HEK293 (cell line): ENCODE measurements around the gene CACNA1H.

Experiments
- CTCF ChIA-PET: fragments of 350-600 bp; formaldehyde crosslinking; extraction: SDS; loops from one replicate; lab custom pipeline; 2021; ENCODE audit warnings: antibody characterized with exemption; lab: Yijun Ruan, JAX
- POLR2A ChIA-PET: fragments of 300-600 bp; formaldehyde crosslinking; extraction: SDS; loops from one replicate; lab custom pipeline; 2020; ENCODE audit warnings: antibody characterized with exemption, inconsistent platforms; lab: Yijun Ruan, JAX
- H3K27ac ChIP-seq: fragments of 200-500 bp; sonication (Bioruptor generic); 2 replicates; pipeline ENCODE4 v1.5.1; 2014; ENCODE audit warnings: low read depth, low read length, control low read depth, inconsistent platforms; ENCODE audit errors: extremely low read depth
- H3K36me3 ChIP-seq, 2 experiments: fragments of 200-500 bp in 1 of 2; sonication (Bioruptor generic) in 1 of 2; 1 replicate in 1 of 2; 2 replicates in 1 of 2; pipeline ENCODE4 v1.5.1; 2014 to 2017; ENCODE audit warnings: inconsistent platforms in 2 of 2, low read length in 2 of 2; ENCODE audit not compliant: control insufficient read depth in 2 of 2, insufficient read depth in 1 of 2
- H3K4me1 ChIP-seq: fragments of 200-500 bp; sonication (Bioruptor generic); 2 replicates; pipeline ENCODE4 v1.5.1; 2014; ENCODE audit warnings: mild to moderate bottlenecking, low read length, inconsistent platforms; ENCODE audit not compliant: control insufficient read depth, insufficient read depth
- H3K4me3 ChIP-seq: 2 replicates; pipeline ENCODE4 v1.5.1; 2011; ENCODE audit warnings: low read depth, mild to moderate bottlenecking, control low read depth, low read length, moderate library complexity
- H3K9me3 ChIP-seq: fragments of 200-500 bp; sonication (Bioruptor generic); 2 replicates; pipeline ENCODE4 v1.5.1; 2014; ENCODE audit warnings: low read depth, low read length, inconsistent platforms; ENCODE audit not compliant: control insufficient read depth, insufficient read depth
- GLIS1 ChIP-seq: fragments of 450-650 bp; formaldehyde crosslinking; IDR thresholded peaks from 2 replicates; pipeline ENCODE4 v1.5.1; 2016; ENCODE audit warnings: missing biosample characterization, missing genetic modification characterization
- GLIS2 ChIP-seq: fragments of 450-650 bp; formaldehyde crosslinking; IDR thresholded peaks from 2 replicates; pipeline ENCODE4 v1.5.1; 2016; ENCODE audit warnings: missing biosample characterization, missing genetic modification characterization
- KLF1 ChIP-seq: fragments of 450-650 bp; formaldehyde crosslinking; IDR thresholded peaks from 2 replicates; pipeline ENCODE4 v1.5.1; 2016; ENCODE audit warnings: missing biosample characterization, missing genetic modification characterization
- KLF10 ChIP-seq: fragments of 450-650 bp; IDR thresholded peaks from 2 replicates; pipeline ENCODE4 v1.5.1; 2018; ENCODE audit warnings: missing biosample characterization, mild to moderate bottlenecking, missing genetic modification characterization
- KLF9 ChIP-seq: fragments of 450-650 bp; formaldehyde crosslinking; IDR thresholded peaks from 2 replicates; pipeline ENCODE4 v1.5.1; 2016; ENCODE audit warnings: missing biosample characterization, missing genetic modification characterization, low read depth
- OSR2 ChIP-seq: fragments of 450-650 bp; formaldehyde crosslinking; IDR thresholded peaks from 2 replicates; pipeline ENCODE4 v1.5.1; 2016; ENCODE audit warnings: missing biosample characterization, missing genetic modification characterization
- SCRT1 ChIP-seq: fragments of 450-650 bp; formaldehyde crosslinking; IDR thresholded peaks from 2 replicates; pipeline ENCODE4 v1.5.1; 2016; ENCODE audit warnings: missing biosample characterization, missing genetic modification characterization, borderline replicate concordance
- SP2 ChIP-seq: fragments of 450-650 bp; formaldehyde crosslinking; IDR thresholded peaks from 2 replicates; pipeline ENCODE4 v1.5.1; 2016; ENCODE audit warnings: missing biosample characterization, missing genetic modification characterization
- ZFP41 ChIP-seq: fragments of 450-650 bp; formaldehyde crosslinking; IDR thresholded peaks from 2 replicates; pipeline ENCODE4 v1.5.1; 2016; ENCODE audit warnings: missing biosample characterization, missing genetic modification characterization, borderline replicate concordance
- ZFP69B ChIP-seq: fragments of 450-650 bp; formaldehyde crosslinking; IDR thresholded peaks from 2 replicates; pipeline ENCODE4 v1.5.1; 2016; ENCODE audit warnings: missing biosample characterization, missing genetic modification characterization
- ZIC2 ChIP-seq: fragments of 450-650 bp; formaldehyde crosslinking; IDR thresholded peaks from 2 replicates; pipeline ENCODE4 v1.5.1; 2016; ENCODE audit warnings: missing biosample characterization, missing genetic modification characterization
- ZNF16 ChIP-seq: fragments of 450-650 bp; formaldehyde crosslinking; IDR thresholded peaks from 2 replicates; pipeline ENCODE4 v1.5.1; 2016; ENCODE audit warnings: low read depth, missing biosample characterization, missing genetic modification characterization
- ZNF341 ChIP-seq: fragments of 450-650 bp; formaldehyde crosslinking; IDR thresholded peaks from 2 replicates; pipeline ENCODE4; 2016; ENCODE audit warnings: low read depth, missing biosample characterization, missing genetic modification characterization
- ZNF366 ChIP-seq: fragments of 450-650 bp; formaldehyde crosslinking; conservative IDR thresholded peaks from 2 replicates; pipeline ENCODE4 v1.5.1; 2016; ENCODE audit warnings: missing biosample characterization, missing genetic modification characterization
- ZNF433 ChIP-seq: fragments of 450-650 bp; formaldehyde crosslinking; IDR thresholded peaks from 2 replicates; pipeline ENCODE4 v1.5.1; 2016; ENCODE audit warnings: missing biosample characterization, missing genetic modification characterization, low read depth
- ZNF571 ChIP-seq: fragments of 450-650 bp; formaldehyde crosslinking; IDR thresholded peaks from 2 replicates; pipeline ENCODE4 v1.5.0; 2017; ENCODE audit warnings: missing biosample characterization, missing genetic modification characterization
- ZNF654 ChIP-seq: fragments of 450-650 bp; formaldehyde crosslinking; IDR thresholded peaks from 2 replicates; pipeline ENCODE4 v1.5.1; 2016; ENCODE audit warnings: low read depth, missing biosample characterization, missing genetic modification characterization
- TF ChIP-seq, protein P1 (sequence below): fragments of 450-650 bp; formaldehyde crosslinking; IDR thresholded peaks from 2 replicates; pipeline ENCODE4 v1.5.1; 2016; ENCODE audit warnings: missing biosample characterization, missing genetic modification characterization
- TF ChIP-seq, protein P2 (sequence below): fragments of 450-650 bp; formaldehyde crosslinking; IDR thresholded peaks from 2 replicates; pipeline ENCODE4 v1.5.1; 2016; ENCODE audit warnings: missing biosample characterization, missing genetic modification characterization
- TF ChIP-seq, protein P3 (sequence below): fragments of 450-650 bp; formaldehyde crosslinking; IDR thresholded peaks from 2 replicates; pipeline ENCODE4 v1.5.1; 2016; ENCODE audit warnings: missing biosample characterization, missing genetic modification characterization
- TF ChIP-seq, protein P4 (sequence below): fragments of 450-650 bp; formaldehyde crosslinking; IDR thresholded peaks from 2 replicates; pipeline ENCODE4 v1.5.1; 2017; ENCODE audit warnings: missing biosample characterization, missing genetic modification characterization

Gene CACNA1H

DNA sequence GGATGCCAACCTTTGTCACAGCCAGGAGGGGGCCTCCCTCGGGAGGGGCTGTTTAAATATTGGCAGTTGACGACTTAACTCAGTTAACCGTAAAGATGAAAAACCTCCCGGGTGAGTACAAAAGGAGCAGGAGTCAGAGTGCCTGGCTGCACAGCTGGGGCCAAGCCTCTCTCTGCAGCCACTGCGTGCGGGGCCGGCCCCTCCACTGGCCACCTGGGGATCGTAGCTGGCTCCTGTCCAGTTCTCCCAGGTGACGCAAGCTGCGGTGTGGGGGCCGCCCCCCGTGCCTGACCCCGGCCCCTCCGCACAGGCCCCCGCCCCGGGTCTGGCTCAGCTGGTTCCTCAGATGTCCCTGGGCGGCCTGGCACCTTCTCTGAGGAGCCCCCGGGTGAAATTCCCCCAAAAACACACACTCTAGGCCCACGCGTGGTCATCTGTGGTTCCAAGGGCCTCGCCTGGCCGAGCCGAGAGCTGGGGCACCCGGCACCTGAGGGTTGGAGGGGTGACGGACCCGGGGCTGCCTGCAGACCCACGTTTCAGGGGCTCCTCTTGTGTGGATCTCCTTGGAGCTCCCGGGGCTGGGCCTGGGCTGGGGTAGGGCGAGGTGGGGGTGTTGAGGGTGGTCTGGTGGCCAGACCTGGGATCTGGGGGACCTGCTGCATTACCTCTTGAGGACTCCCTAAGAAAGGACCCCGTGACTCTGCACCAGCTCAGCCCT lies 7.4 kb upstream of the CACNA1H start:
- no peaks in the 10 kb centered on the region for H3K36me3 ChIP-seq
- ChIA-PET POLR2A (interaction anchor here (0.5 kb wide), 1 partner anchor 793 kb away, joined by 5 read pairs; the partner anchor contains the start of gene AXIN1), CTCF (interaction anchor here (1.1 kb wide), 1 partner anchor 36 kb away, joined by 3 read pairs; no protein-coding TSS in a partner anchor)
- H3K4me1 ChIP-seq = no peaks in the 10 kb centered on the region; the same call in 1 of the 2 replicates
- TF ChIP-seq ZFP41 (no peak), ZIC2 (tag by site-specific recombination) (peak; percentile 95), ZNF16 (tag by site-specific recombination) (no peak), ZFP69B (tag by site-specific recombination) (peak; percentile 61), OSR2 (tag by site-specific recombination) (0 out of 2 replicates have a peak, but pooled peaks have one; percentile 57), GLIS1 (tag by site-specific recombination) (peak; percentile 89), ZNF341 (tag by site-specific recombination) (0 out of 2 replicates have a peak, but pooled peaks have one; percentile 13), ZNF654 (no peak), ZNF571 (tag by site-specific recombination) (no peak), KLF10 (tag by site-specific recombination) (peak; percentile 42; the same call in 1 of the 2 replicates), GLIS2 (tag by site-specific recombination) (peak; percentile 64)
- TF ChIP-seq, protein P1, sequence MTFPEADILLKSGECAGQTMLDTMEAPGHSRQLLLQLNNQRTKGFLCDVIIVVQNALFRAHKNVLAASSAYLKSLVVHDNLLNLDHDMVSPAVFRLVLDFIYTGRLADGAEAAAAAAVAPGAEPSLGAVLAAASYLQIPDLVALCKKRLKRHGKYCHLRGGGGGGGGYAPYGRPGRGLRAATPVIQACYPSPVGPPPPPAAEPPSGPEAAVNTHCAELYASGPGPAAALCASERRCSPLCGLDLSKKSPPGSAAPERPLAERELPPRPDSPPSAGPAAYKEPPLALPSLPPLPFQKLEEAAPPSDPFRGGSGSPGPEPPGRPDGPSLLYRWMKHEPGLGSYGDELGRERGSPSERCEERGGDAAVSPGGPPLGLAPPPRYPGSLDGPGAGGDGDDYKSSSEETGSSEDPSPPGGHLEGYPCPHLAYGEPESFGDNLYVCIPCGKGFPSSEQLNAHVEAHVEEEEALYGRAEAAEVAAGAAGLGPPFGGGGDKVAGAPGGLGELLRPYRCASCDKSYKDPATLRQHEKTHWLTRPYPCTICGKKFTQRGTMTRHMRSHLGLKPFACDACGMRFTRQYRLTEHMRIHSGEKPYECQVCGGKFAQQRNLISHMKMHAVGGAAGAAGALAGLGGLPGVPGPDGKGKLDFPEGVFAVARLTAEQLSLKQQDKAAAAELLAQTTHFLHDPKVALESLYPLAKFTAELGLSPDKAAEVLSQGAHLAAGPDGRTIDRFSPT (tag by site-specific recombination) = 0 out of 2 replicates have a peak, but pooled peaks have one; percentile 14
- TF ChIP-seq, protein P2, sequence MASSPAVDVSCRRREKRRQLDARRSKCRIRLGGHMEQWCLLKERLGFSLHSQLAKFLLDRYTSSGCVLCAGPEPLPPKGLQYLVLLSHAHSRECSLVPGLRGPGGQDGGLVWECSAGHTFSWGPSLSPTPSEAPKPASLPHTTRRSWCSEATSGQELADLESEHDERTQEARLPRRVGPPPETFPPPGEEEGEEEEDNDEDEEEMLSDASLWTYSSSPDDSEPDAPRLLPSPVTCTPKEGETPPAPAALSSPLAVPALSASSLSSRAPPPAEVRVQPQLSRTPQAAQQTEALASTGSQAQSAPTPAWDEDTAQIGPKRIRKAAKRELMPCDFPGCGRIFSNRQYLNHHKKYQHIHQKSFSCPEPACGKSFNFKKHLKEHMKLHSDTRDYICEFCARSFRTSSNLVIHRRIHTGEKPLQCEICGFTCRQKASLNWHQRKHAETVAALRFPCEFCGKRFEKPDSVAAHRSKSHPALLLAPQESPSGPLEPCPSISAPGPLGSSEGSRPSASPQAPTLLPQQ (tag by site-specific recombination) = peak; percentile 30; the same call in 1 of the 2 replicates
- TF ChIP-seq, protein P3, sequence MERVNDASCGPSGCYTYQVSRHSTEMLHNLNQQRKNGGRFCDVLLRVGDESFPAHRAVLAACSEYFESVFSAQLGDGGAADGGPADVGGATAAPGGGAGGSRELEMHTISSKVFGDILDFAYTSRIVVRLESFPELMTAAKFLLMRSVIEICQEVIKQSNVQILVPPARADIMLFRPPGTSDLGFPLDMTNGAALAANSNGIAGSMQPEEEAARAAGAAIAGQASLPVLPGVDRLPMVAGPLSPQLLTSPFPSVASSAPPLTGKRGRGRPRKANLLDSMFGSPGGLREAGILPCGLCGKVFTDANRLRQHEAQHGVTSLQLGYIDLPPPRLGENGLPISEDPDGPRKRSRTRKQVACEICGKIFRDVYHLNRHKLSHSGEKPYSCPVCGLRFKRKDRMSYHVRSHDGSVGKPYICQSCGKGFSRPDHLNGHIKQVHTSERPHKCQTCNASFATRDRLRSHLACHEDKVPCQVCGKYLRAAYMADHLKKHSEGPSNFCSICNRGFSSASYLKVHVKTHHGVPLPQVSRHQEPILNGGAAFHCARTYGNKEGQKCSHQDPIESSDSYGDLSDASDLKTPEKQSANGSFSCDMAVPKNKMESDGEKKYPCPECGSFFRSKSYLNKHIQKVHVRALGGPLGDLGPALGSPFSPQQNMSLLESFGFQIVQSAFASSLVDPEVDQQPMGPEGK (tag by site-specific recombination) = peak; percentile 51
- H3K9me3 ChIP-seq = no peaks in the 10 kb centered on the region
- H3K4me3 ChIP-seq = no peak overlapping the region
- no peak overlapping the region for H3K27ac ChIP-seq

DNA sequence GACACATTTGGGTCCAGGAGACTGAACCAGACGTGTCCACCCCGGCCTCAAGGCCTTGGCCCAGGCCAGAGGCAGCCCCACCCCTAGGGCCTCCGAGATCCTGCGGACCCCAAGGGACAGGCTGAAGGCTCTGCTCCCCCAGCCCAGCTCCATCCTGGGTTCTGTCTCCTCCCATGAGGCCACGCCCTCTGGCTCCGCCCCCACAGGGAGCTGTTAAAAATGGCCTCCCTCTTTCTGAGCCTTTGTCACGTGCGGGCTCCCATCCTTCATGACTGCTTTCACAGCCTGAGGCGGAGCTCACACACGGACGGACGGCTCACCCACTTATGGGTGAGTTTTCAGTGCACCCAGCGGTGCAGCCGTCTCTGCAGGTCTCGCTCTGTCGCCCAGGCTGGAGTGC lies 6.5 kb upstream of the CACNA1H start:
- no peaks in the 10 kb centered on the region for H3K9me3 ChIP-seq
- ChIA-PET POLR2A (interaction anchor here (0.7 kb wide), 1 partner anchor 86 kb away, joined by 7 read pairs; no protein-coding TSS in a partner anchor), CTCF (interaction anchor here (1.1 kb wide), 1 partner anchor 35 kb away, joined by 4 read pairs; no protein-coding TSS in a partner anchor)
- H3K4me3 ChIP-seq = no peak overlapping the region
- TF ChIP-seq ZNF433 (tag by site-specific recombination) = no peak
- 0 out of 2 replicates have a peak, but pooled peaks have one; percentile 26 for TF ChIP-seq KLF9
- TF ChIP-seq KLF1 = 0 out of 2 replicates have a peak, but pooled peaks have one; percentile 9
- TF ChIP-seq, protein P1 (tag by site-specific recombination) = 0 out of 2 replicates have a peak, but pooled peaks have one; percentile 4
- TF ChIP-seq SP2 = 0 out of 2 replicates have a peak, but pooled peaks have one; percentile 11
- TF ChIP-seq, protein P4, sequence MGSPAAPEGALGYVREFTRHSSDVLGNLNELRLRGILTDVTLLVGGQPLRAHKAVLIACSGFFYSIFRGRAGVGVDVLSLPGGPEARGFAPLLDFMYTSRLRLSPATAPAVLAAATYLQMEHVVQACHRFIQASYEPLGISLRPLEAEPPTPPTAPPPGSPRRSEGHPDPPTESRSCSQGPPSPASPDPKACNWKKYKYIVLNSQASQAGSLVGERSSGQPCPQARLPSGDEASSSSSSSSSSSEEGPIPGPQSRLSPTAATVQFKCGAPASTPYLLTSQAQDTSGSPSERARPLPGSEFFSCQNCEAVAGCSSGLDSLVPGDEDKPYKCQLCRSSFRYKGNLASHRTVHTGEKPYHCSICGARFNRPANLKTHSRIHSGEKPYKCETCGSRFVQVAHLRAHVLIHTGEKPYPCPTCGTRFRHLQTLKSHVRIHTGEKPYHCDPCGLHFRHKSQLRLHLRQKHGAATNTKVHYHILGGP = no peak
- TF ChIP-seq SCRT1 = no peak
- TF ChIP-seq ZNF366 = no peak
- no peaks in the 10 kb centered on the region for H3K4me1 ChIP-seq
- no peak overlapping the region for H3K27ac ChIP-seq
- no peaks in the 10 kb centered on the region for H3K36me3 ChIP-seq
